ENCODE results near the gene MLST8.

MLST8 gene

DNA sequence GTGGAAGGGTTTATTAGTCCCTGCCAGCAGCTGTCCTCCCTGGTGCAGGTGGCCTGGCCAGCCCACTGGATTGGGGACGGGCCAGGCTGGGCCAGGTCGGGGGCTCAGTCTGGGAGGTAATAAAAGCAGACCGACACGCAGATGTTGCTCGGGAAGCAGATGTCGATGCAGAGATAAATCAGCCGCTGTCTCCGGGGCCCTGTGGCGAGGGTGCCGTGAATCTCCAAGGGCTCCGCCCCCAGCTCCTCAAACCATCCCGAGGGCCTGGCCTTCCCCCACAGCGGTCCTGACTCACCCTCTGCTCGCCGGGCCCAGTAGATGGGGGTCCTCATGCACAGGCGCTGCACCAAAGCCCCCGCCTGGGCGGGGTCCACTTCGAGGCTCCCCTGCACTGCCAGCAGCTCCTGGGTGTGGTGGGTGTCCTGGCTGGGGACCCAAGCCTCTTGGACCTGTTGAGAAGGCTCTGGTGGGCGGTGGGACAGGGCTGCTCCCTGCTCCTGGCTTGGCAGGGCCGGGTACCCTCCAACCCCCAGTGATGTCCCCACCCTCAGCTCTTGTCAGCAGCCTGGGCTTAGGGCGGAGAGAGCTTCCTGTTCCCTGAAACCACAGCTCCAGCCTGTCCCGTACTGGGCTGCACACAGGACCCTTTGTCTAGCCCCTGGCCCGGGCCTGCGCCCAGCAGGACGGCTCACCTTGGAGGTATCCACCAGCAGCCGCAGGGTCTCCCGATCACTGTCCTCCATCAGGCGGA is 4.2 kb downstream of the MLST8 start:
- no peak for DNase-seq (ENCODE audit: low read depth)

DNA sequence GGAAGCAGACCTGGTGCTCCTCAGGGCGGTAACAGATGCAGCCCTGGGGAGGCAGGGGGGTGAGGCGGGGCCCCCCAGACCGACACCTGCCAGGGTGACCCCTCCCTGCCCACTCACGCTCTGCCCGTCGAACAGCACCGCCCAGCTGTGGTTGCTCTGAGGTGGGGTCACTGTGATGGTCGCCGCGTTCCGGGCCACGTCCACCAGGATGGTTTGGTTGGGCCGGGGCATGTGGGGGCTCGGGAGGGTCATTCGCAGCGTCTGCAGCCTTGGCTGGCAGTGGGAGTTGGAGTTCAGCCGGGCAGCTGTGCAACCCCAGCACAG is 4.7 kb downstream of the MLST8 start:
- no peak for DNase-seq (ENCODE audit: low read depth)

DNA sequence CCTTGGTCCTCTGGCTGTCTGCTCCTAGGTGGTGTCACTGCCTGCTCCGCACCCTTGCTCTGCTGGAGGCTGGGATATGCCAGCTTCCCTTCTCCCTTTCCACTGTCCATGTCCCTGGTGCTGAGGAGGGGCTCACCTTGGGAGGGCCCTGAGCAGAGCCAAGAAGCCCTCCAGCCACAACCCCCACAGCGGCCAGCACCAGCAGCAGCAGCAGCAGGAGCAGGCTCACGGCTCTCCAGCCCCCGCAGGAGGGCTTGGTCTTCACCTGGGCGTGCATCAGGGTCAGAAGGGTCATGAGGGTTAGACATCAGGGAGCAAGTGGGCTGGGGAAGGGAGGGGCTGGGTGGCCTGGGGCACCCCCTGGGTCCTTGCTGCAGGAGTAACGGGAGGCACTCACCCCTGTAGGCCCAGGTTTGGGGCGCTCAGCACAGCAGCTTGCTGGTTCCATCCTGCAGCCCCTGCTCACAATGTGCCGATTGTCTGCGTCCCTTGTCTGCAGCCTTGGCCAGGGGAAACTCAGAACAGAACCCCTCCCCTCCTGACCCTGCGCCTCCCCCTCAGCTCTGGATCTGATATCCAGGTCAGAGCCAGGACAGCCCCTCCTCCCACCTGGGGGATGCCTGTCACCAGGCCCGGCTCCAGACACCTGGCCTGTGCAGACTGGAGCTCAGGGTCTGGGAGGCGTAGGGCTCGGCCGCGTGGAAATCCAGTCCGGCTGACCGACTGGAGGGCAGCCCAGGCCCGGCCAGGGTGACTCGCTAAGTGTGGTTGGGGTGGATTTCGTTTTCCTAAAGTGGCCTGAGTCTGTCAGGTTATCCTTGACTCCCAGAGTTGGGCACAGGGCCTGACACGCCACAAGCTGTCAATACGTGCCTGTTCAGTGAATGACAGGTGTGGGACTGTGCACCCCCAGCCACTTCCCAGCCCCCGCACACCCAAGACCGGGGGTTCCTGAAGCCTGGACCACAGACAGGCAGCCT is 5.4 kb downstream of the MLST8 start, which contains the start of gene BRICD5:
Gene BRICD5 (minus strand): TSS at position 478 of the 980 bp plus-strand sequence. CDS start 30 bp downstream, at position 448.
- no peak for DNase-seq (ENCODE audit: low read depth)

DNA sequence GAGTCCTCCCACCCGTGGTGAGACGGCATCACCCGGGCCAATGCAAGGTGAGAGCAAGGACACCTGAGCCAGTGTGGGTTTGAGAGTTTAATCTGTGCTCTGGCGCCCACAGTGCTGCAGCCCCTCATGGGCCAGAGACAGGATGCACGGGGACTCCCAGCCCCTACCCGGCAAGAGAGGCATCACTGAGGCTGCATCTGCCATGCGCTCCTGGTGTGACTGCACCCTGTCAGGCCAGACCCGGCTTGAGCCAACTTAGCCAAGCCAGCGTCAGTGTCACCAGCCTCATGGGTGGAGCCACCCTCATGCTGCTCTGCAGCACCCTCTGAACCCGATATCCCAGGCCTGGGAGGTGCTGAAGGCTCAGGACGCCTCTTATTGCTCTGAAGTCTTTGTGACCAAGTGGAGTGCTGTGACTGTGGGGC is 6.7 kb downstream of the MLST8 start:
- no peak for DNase-seq (ENCODE audit: low read depth)

DNA sequence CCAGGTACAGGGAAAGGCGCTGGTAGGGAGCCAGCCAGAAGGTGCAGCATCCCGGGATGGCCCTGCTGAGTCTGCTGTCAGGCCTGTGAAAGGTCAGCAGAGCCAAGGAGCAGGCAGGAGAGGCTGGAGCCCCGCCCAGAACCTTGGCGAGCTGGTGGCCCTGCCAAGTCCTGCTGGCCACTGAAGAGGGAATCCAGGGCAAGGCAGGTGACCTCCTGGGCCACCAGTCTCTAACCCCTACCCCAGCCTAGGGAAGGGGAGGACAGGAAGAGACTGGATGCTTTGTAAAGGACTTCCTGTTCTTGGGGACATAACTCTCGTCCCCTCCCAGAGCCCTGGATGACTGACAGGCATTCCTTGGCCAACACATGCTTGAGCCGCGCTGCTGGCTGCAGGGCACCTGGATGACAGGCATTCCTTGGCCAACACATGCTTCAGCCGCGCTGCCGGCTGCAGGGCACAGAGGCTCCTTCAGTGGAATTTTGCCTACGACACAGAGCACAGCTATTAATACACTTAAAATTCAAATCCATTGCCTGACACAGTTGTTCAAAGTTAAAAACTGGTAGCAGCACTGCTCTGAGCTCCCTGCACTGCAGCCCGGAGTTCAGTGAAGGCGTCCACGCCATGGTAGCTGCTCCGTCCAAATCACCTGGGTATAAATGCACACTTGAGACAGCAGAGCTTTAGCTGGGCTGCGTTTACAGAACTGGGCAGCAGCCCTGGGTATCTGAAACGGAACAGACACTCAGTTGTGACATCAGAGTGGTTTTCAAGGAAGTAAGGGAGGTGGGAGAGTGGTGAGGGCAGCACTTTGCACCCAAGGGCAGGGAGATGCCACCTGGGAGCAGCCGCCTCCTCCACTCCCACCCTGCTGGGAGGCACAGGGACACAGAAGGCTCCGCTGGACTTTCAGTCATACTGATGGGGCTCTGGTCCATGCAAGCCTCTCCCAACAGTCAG is 7.4 kb downstream of the MLST8 start:
- no peak for DNase-seq (ENCODE audit: low read depth)

DNA sequence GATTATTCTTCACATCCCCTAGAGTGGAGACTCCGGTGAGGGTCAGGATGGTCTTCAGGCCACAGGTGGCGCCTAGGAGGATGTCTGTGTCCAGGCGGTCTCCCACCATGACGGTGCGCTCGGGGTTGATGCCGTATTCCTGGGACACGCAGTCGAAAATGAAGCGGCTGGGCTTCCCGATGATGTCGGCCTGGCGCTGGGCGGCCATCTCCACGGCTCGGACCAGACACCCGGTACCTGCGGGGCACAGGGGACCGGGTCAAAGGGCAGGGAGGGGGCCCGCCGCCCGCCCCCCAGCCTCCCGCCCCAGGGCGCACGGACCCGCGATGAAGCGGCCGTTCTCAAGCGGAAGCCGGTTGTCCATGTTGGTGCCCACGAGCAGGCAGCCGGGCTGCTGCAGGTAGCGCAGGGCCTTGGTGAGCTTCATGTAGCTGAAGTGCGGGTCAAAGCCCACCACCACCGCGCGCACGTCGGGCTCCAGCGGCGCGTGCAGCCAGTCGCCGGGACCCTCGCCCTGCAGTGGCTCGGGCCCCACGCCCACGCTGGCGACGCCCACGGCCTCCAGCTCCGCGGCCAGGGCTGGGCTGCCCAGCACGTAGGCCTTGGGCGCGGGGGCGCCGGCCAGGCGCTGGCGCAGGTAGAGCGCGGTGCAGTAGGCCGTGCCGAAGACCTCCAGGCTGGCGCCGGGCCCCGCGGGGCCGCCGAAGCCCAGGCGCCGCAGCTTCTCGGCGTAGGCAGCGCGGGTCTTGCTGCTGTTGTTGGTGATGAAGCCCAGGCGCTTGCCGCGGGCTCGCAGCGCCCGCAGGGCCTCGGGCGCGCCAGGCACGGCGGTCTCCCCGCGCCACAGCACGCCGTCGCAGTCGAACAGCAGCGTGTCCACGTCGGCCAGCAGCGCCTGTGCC is 8.8 kb downstream of the MLST8 start:
- DNase-seq (ENCODE audit: low read depth), result no peak

DNA sequence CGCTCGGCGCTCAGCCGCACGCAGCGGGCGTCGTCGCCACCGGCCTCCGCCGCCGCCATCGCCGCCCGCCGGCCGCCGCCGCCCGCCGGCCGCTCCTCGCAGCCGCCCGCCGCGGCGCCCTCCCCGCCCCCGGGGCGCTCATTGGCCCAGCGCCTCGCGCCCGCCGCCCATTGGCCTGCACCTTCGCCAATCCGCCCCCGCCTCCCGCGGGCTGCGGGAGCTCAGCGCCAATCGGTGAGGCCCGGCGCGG is 9.4 kb downstream of the MLST8 start, which contains the start of gene PGP:
Gene PGP (minus strand): TSS at position 122 of the 250 bp plus-strand sequence. CDS start 63 bp downstream, at position 59.
- DNase-seq (ENCODE audit: low read depth), result no peak

DNA sequence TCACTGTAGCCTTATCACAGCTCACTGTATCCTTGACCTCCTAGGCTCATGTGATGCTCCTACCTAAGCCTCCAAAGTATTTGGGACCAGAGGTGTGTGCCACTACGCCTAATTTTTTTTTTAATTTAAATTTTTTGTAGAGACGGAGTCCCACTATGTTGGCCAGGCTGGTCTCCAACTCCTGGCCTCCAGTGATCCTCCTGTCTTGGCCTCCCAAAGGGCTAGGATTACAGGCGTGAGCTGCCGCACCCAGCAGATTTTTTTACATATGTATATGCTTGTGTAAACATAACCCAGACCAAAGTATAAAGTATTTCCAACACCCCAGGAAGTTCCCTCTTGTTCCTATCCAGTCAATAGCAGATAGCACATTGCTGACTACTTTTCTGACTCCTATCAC is 11.1 kb downstream of the MLST8 start:
- DNase-seq (ENCODE audit: low read depth), result no peak

DNA sequence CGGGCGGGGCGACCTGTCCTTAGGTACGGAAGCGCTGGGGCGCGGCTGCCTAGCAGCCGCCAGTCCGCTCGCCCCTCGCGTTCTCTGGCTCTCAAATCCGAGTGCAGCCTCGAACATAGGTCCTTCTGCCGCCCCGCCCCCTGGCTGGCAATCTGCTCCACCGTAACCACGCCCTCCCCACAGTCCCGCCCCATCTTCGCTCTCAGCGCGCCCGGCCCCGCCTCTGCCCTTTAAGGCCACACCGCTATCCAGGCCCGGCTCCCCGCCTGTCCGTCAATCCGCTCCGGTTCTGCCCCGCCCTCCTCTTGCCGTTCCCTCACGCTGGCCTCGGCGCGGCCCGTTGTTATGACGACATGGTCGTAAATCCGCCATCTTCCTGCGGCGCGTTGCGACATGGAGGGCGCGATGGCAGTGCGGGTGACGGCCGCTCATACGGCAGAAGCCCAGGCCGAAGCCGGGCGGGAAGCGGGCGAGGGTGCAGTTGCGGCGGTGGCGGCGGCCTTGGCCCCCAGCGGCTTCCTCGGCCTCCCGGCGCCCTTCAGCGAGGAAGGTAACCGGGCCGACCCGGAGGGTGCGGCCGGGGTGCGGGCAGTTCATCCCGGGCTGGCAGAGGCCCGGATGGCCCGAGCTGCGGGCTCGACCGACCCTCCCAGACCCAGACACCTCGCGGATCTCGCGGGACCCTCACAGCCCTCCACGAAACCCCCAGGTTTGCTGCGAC is 18.1 kb downstream of the MLST8 start, which contains the start of gene E4F1:
Gene E4F1 (plus strand): TSS at position 371 of the 721 bp plus-strand sequence. CDS start 23 bp downstream, at position 394.
- DNase-seq (ENCODE audit: low read depth), result peak; percentile 97

DNA sequence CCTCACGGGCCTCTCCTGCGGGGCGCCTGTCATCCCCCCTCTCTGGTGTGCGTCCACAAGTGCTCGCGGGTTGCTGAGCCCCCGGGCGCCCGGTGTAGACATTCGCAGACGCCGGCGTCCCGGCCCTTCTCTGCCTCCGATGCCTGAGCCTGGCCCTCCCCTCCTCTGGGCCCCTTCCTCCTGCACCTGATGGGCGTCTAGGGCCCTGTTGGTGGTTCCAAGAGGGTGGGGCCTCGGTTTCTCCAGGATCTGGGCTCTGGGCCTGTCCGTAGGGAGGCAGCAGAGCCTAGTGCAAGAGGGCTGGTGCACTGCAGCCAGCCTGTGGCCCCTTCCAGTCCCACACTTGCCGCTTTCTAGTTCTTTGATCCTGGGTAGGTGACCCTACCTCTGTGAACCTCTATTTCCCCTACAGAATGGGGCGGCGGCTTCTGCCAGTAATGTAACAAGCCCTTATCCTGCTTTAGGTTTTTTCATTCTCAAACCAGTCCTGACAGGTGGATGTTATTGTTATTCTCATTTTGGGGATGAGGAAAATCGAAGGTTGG is 18.8 kb downstream of the MLST8 start:
- DNase-seq (ENCODE audit: low read depth), result no peak

DNA sequence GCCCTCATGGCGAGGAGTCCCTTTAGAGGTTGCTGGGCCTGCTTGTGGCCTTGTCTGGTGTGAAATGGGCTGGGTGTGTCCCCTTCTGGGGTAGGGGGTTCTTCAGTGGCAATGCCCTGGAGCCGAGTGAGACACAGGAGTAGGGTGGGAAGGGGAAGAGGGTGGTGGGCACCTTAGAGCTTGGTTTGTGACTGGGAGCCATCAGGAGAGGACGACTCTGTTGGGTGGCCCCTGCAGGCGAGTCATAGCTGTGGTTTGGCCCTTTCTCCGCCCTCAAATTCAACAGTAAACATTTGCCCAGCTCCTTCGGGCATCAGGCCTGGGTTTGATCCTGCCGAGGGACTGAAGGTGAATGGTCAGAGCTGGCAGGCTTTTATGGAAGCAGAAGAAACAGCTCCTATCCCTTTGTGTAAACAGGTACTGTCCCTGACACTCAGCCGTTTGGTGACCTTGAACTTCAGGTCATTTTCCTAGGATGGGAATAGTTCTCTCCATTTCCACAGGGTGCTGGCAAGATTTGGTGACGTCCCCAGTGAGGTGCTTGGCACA is 21.1 kb downstream of the MLST8 start:
- no peak for DNase-seq (ENCODE audit: low read depth)

DNA sequence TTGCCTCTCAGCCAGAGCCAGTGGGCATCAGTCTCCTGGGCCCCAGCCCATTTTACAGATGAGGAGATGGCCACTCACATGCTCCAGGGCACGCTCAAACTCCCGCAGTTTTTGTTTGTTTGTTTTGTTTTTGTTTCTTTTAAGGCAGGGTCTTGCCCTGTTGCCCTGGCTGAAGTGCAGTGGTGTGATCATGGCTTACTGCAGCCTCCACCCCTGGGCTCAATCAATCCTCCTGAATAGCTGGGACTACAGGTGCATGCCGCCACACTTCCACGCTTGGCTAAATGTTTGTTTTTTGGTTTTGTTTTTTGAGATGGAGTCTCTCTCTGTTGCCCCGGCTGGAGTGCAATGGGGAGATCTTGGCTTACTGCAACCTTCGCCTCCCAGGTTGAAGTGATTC is 21.7 kb downstream of the MLST8 start:
- no peak for DNase-seq (ENCODE audit: low read depth)

DNA sequence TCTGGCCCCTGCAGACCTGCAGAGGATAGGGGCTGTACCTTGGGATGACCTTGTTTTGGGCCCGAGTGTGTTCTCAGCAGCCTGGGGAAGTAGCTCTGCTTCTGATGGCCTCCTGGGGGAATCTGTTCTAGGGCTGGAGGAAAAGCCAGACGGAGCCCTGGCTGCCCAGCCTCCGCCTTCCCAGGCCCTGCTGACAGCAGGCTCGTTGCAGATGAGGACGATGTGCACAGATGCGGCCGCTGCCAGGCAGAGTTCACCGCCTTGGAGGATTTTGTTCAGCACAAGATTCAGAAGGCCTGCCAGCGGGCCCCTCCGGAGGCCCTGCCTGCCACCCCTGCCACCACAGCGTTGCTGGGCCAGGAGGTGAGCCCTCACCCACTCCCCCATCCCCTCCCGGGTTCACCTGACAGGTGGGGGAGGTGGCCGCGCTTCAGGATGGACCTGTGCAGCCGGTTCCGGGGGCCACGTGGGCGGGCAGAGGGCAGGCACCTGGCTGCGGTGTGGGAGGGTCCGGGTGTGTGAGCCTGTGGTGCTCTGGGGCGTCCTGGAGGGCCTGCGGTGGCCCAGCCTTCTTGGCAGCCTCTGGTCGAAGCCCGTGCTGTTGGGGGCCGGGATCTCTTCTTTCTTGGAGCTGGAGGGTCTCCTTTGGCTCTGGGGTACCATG is 23.0 kb downstream of the MLST8 start:
- no peak for DNase-seq (ENCODE audit: low read depth)

DNA sequence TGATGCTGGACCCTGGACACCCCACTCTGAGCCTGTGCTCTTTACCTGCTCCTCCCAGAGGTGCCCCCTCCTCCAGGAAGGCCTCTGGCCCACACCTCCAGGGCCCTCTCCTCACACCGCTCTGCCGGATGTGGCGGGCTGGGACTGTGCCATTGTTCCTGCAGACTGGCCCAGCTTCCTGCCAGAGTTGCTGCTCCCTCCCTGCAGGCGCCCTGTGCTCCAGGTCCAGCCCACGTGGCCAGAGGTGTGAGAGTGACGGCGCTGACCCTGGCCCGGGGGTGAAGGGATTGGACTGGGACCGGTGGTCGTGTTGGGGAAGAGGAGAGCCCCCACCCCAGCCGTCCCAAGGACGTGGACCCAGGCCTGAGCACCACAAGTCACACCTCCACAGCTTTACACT is 23.8 kb downstream of the MLST8 start:
- no peak for DNase-seq (ENCODE audit: low read depth)

DNA sequence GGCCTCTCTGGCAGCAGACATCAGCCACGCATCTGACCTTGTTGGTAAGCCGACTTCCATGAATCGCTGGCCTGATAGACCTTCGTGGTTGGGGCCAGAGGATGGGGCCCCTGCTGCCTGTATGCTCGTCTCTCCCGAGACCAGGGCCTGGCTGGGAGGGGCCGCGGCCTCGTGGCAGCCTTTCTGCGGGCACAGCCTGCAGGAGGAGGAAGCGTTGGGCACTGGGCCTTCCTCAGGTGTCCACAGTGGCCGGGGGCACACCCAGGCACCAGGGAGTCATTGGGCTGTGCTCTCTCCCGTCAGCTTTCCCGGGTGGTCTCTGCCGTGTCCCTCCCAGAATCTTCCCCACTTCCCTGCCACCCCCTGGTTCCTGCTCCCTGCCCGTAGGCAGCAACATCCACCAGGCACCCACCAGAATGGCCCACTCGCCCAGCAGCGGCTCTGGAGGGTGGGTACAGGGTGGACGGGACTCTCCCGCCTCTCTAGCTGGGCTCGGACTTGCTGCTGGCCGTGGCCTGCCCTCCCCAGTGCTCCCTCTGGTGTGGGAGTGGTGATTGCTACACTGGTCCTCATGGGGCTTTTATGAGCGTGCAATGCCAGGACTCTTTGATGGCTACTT is 24.5 kb downstream of the MLST8 start:
- no peak for DNase-seq (ENCODE audit: low read depth)

DNA sequence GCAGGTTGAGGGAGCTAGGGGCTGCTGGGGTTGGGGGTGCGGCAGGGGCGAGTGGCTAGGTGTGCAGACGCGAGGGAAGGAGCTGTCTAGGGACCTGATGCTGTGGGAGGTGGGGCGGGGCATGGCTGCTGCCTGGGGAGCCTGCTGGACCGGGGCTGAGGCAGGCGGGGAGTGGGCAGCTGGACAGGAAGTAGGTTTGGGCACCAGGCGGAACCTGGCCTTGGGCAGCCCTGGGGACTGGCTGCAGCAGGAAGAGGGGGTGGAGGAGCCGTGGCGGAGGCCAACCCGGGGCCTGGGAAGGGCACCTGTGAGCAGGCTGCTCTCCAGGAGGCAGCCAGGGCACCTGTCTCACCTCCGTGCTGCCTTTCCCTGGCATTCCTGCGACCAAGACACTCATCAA is 25.1 kb downstream of the MLST8 start:
- no peak for DNase-seq (ENCODE audit: low read depth)

DNA sequence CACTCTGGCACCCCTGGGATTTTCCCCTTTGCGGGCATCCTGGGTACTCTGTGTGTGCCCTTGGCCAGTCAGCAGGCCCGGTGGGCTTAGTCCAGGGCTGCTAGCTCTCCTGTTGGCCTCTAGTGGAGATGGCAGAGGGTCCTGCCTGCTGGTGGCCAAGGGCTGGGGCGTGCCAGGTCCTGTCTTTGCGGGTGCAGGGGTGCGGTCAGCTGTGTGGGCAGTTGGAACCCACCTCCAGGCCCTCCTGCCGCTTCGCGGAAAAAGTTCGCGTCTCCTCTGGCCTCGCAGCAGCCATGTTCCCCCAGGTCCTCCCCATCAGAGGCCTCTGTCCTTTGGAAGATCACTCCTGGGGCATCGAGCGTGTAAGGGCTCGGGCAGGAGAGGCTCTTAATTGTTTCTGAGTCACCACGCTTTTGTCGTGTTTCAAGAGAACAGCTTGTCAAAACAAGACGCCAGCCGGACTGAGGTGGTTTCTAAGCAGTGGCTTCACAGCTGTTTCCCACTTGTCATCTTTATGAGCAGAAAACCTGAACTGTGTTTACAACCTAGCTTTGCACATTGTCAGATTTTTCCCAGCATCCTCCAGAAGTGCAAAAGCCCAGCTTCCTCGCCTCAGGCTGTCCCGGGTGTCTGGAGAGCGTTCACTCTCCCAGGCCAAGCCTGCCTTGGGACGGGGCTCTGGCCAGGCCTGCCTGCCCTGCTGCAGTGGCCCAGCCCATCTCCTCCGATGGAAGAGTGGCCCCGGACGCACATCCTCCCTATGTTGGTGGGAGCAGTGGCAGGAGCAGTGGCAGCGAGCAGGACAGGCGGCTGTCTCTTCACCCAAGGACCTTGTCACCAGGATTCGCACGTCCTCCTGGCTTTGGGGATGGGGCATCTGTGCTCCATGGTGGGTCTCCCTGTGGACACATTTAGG is 26.0 kb downstream of the MLST8 start:
- DNase-seq (ENCODE audit: low read depth), result no peak
